ENCODE data around the gene ZNF146. TPM values are rescaled to one million over a fixed set of nuclear protein-coding genes. Genes with fewer than 3 reads are reported as not detected.

The ZNF146 gene
- total RNA-seq, 1 donor from 2014 or later: 82.7 TPM

GRCh38 chr19:36245210-36246005, 30.5 kb downstream of the ZNF146 start:
- Histone ChIP-seq H3K79me2 (ENCODE audit: insufficient read depth, low read length) (no peaks in the 10 kb centered on the region), H3K27me3 (ENCODE audit: insufficient read depth, low read length) (peaks cover 21% of the 10 kb centered on the region), H3K4me2 (ENCODE audit: low read length) (peak overlapping the region; percentile 79), H3K4me3 (ENCODE audit: insufficient read depth, low read depth, low read length) (peak overlapping the region; percentile 42), H3K27ac (ENCODE audit: low read depth, low read length) (no peak overlapping the region), H4K20me1 (ENCODE audit: insufficient read depth, low read length) (no peaks in the 10 kb centered on the region), H2AFZ (ENCODE audit: low read depth, low read length) (peak overlapping the region; percentile 47), H3K9me3 (ENCODE audit: insufficient read depth, low read depth, low read length) (peaks cover 15% of the 10 kb centered on the region), H3K36me3 (ENCODE audit: insufficient read depth, low read length) (no peaks in the 10 kb centered on the region), H3K4me1 (ENCODE audit: insufficient read depth, low read length) (peaks cover 7% of the 10 kb centered on the region), H3K9ac (ENCODE audit: low read length) (no peak overlapping the region)
- Mint-ChIP-seq H3K27me3 (ENCODE audit: low read depth, unreplicated experiment) (no peaks in the 10 kb centered on the region), H3K27ac (ENCODE audit: unreplicated experiment) (no peak overlapping the region), H3K4me3 (ENCODE audit: unreplicated experiment) (no peak overlapping the region), H3K9me3 (ENCODE audit: unreplicated experiment) (peaks cover 7% of the 10 kb centered on the region), H3K36me3 (ENCODE audit: low read depth, unreplicated experiment) (peaks cover 10% of the 10 kb centered on the region), H3K4me1 (ENCODE audit: low read depth, unreplicated experiment) (no peaks in the 10 kb centered on the region)
- TF ChIP-seq CTCF (IDR thresholded peaks at IDR 0.05; ENCODE audit: insufficient read depth, low read depth, low read length) (no peak), EZH2 (IDR thresholded peaks at IDR 0.05; ENCODE audit: insufficient read depth, low read length) (peak; percentile 45)
- no peak for FAIRE-seq
- no peak for DNase-seq (ENCODE audit: low read depth)

- Histone ChIP-seq H3K79me2 (ENCODE audit: insufficient read depth, low read length) (no peaks in the 10 kb centered on the region), H3K4me3 (ENCODE audit: insufficient read depth, low read depth, low read length) (no peak overlapping the region), H3K36me3 (ENCODE audit: insufficient read depth, low read length) (no peaks in the 10 kb centered on the region), H3K9me3 (ENCODE audit: insufficient read depth, low read depth, low read length) (peaks cover 15% of the 10 kb centered on the region), H3K9ac (ENCODE audit: low read length) (no peak overlapping the region), H3K27me3 (ENCODE audit: insufficient read depth, low read length) (peaks cover 21% of the 10 kb centered on the region), H3K4me2 (ENCODE audit: low read length) (peak overlapping the region; percentile 79), H2AFZ (ENCODE audit: low read depth, low read length) (peak overlapping the region; percentile 34), H3K27ac (ENCODE audit: low read depth, low read length) (no peak overlapping the region), H3K4me1 (ENCODE audit: insufficient read depth, low read length) (peaks cover 7% of the 10 kb centered on the region), H4K20me1 (ENCODE audit: insufficient read depth, low read length) (no peaks in the 10 kb centered on the region)
- H3K4me1 Mint-ChIP-seq (ENCODE audit: low read depth, unreplicated experiment): no peaks in the 10 kb centered on the region
- H3K9me3 Mint-ChIP-seq (ENCODE audit: unreplicated experiment): peaks cover 7% of the 10 kb centered on the region
- H3K27ac Mint-ChIP-seq (ENCODE audit: unreplicated experiment): no peak overlapping the region
- TF ChIP-seq EZH2 (IDR thresholded peaks at IDR 0.05; ENCODE audit: insufficient read depth, low read length) (peak; percentile 31), CTCF (IDR thresholded peaks at IDR 0.05; ENCODE audit: insufficient read depth, low read depth, low read length) (no peak)
- DNase-seq (ENCODE audit: low read depth) (no peak), FAIRE-seq (no peak)
- no peaks in the 10 kb centered on the region for H3K27me3 Mint-ChIP-seq (ENCODE audit: low read depth, unreplicated experiment)
- peaks cover 10% of the 10 kb centered on the region for H3K36me3 Mint-ChIP-seq (ENCODE audit: low read depth, unreplicated experiment)
- no peak overlapping the region for H3K4me3 Mint-ChIP-seq (ENCODE audit: unreplicated experiment)
These were observed 31.1 kb downstream of the ZNF146 start for GRCh38 chr19:36246006-36246481.

DNA sequence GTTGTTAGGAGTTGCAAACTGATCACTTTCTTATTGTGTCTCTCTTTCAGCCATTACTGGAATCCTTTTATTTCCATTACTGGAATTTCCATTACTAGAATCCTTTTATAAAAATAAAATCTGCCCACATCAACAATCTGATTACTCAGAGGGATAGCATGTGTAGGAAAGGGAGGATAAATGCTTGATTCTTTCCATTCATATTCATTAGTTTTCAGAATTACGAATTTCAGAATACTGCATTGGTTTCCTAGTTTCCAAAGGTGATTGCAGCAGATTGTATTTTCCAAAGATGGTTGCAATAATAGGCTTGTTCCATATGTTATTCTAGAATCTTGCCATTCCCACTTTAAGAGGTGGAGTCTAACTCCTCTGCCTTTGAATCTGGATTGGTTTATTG, 37.1 kb downstream of the ZNF146 start:
- no peak for DNase-seq (ENCODE audit: low read depth)
- Histone ChIP-seq H3K9ac (ENCODE audit: low read length) (no peak overlapping the region), H3K4me1 (ENCODE audit: insufficient read depth, low read length) (no peaks in the 10 kb centered on the region), H3K36me3 (ENCODE audit: insufficient read depth, low read length) (no peaks in the 10 kb centered on the region), H3K27ac (ENCODE audit: low read depth, low read length) (no peak overlapping the region), H2AFZ (ENCODE audit: low read depth, low read length) (no peak overlapping the region), H3K4me3 (ENCODE audit: insufficient read depth, low read depth, low read length) (no peak overlapping the region), H3K4me2 (ENCODE audit: low read length) (no peak overlapping the region), H3K9me3 (ENCODE audit: insufficient read depth, low read depth, low read length) (peaks cover 8% of the 10 kb centered on the region), H3K27me3 (ENCODE audit: insufficient read depth, low read length) (no peaks in the 10 kb centered on the region), H3K79me2 (ENCODE audit: insufficient read depth, low read length) (no peaks in the 10 kb centered on the region), H4K20me1 (ENCODE audit: insufficient read depth, low read length) (no peaks in the 10 kb centered on the region)
- no peak overlapping the region for H3K27ac Mint-ChIP-seq (ENCODE audit: unreplicated experiment)
- TF ChIP-seq EZH2 (IDR thresholded peaks at IDR 0.05; ENCODE audit: insufficient read depth, low read length) (no peak), CTCF (IDR thresholded peaks at IDR 0.05; ENCODE audit: insufficient read depth, low read depth, low read length) (no peak)
- H3K4me1 Mint-ChIP-seq (ENCODE audit: low read depth, unreplicated experiment): no peaks in the 10 kb centered on the region
- H3K27me3 Mint-ChIP-seq (ENCODE audit: low read depth, unreplicated experiment): no peaks in the 10 kb centered on the region
- peaks cover 9% of the 10 kb centered on the region for H3K36me3 Mint-ChIP-seq (ENCODE audit: low read depth, unreplicated experiment)
- no peak for FAIRE-seq
- no peak overlapping the region for H3K4me3 Mint-ChIP-seq (ENCODE audit: unreplicated experiment)
- H3K9me3 Mint-ChIP-seq (ENCODE audit: unreplicated experiment): peaks cover 9% of the 10 kb centered on the region
